Nephron (organoid): ENCODE results near the gene DPM1.

Experiments used
- H3K27ac Mint-ChIP-seq, 3 experiments: 2 replicates each; pipeline ENCODE4 v1.8.0; 2020; ENCODE audit warnings: mixed read lengths in 3 of 3, mild to moderate bottlenecking in 2 of 3, moderate library complexity in 1 of 3
- H3K27me3 Mint-ChIP-seq: 2 replicates; pipeline ENCODE4 v1.8.0; 2021; ENCODE audit warnings: low read depth, mild to moderate bottlenecking, moderate library complexity, mixed read lengths
- H3K36me3 Mint-ChIP-seq: 2 replicates; pipeline ENCODE4 v1.8.0; 2020; ENCODE audit warnings: low read depth, mixed read lengths
- H3K4me1 Mint-ChIP-seq: 2 replicates; pipeline ENCODE4 v1.8.0; 2020; ENCODE audit warnings: mixed read lengths
- H3K4me3 Mint-ChIP-seq, 3 experiments: 2 replicates each; pipeline ENCODE4 v1.8.0; 2020; ENCODE audit warnings: mild to moderate bottlenecking in 3 of 3, mixed read lengths in 3 of 3, moderate library complexity in 2 of 3
- H3K9me3 Mint-ChIP-seq: 2 replicates; pipeline ENCODE4 v1.8.0; 2020; ENCODE audit warnings: mixed read lengths
- TF ChIP-seq, protein P1 (sequence below), 3 experiments: fragments of 200-600 bp; sonication (generic); IDR thresholded peaks; one replicate each; pipeline ENCODE4 v1.5.0; 2021; ENCODE audit warnings: antibody characterized with exemption in 3 of 3; ENCODE audit not compliant: unreplicated experiment in 3 of 3

Gene DPM1

GRCh38 chr20:50895111-50895830 lies 63.1 kb downstream of the DPM1 start:
- no peaks in the 10 kb centered on the region for H3K4me1 Mint-ChIP-seq
- H3K4me3 Mint-ChIP-seq, result no peak overlapping the region
- no peak overlapping the region for H3K27ac Mint-ChIP-seq
- H3K36me3 Mint-ChIP-seq, result peaks cover 86% of the 10 kb centered on the region
- TF ChIP-seq, protein P1, sequence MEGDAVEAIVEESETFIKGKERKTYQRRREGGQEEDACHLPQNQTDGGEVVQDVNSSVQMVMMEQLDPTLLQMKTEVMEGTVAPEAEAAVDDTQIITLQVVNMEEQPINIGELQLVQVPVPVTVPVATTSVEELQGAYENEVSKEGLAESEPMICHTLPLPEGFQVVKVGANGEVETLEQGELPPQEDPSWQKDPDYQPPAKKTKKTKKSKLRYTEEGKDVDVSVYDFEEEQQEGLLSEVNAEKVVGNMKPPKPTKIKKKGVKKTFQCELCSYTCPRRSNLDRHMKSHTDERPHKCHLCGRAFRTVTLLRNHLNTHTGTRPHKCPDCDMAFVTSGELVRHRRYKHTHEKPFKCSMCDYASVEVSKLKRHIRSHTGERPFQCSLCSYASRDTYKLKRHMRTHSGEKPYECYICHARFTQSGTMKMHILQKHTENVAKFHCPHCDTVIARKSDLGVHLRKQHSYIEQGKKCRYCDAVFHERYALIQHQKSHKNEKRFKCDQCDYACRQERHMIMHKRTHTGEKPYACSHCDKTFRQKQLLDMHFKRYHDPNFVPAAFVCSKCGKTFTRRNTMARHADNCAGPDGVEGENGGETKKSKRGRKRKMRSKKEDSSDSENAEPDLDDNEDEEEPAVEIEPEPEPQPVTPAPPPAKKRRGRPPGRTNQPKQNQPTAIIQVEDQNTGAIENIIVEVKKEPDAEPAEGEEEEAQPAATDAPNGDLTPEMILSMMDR (IDR thresholded peaks at IDR 0.05; ENCODE audit: unreplicated experiment in 3 of 3), result no peak
- H3K27me3 Mint-ChIP-seq, result no peaks in the 10 kb centered on the region
- H3K9me3 Mint-ChIP-seq, result no peaks in the 10 kb centered on the region

DNA sequence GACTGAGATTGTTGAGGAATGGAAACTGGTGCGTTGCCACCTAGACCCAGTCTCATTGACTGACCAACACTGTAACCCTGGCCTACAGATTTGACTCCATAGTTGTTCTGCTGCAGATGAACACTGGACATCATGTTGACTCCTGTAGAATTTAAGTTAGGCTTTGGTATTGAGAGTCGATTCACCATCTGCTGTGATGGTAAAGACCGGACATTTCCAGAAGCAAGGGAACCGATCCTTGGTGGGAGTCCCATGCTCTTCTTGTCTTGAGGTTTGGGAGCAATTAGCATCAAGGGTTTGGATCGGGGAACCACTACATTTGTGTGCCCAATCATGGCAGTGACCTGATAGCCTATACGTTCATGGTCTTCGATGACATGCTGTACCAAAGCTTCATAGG lies 64.7 kb downstream of the DPM1 start:
- H3K4me1 Mint-ChIP-seq, result no peaks in the 10 kb centered on the region
- H3K36me3 Mint-ChIP-seq, result peaks cover 86% of the 10 kb centered on the region
- no peak overlapping the region for H3K4me3 Mint-ChIP-seq
- no peak overlapping the region for H3K27ac Mint-ChIP-seq
- TF ChIP-seq, protein P1 (IDR thresholded peaks at IDR 0.05; ENCODE audit: unreplicated experiment in 3 of 3), result no peak
- H3K27me3 Mint-ChIP-seq, result no peaks in the 10 kb centered on the region
- no peaks in the 10 kb centered on the region for H3K9me3 Mint-ChIP-seq

- H3K27ac Mint-ChIP-seq, result no peak overlapping the region
- no peak overlapping the region for H3K4me3 Mint-ChIP-seq
- no peaks in the 10 kb centered on the region for H3K27me3 Mint-ChIP-seq
- H3K4me1 Mint-ChIP-seq, result no peaks in the 10 kb centered on the region
- TF ChIP-seq, protein P1 (IDR thresholded peaks at IDR 0.05; ENCODE audit: unreplicated experiment in 3 of 3), result no peak
- no peaks in the 10 kb centered on the region for H3K9me3 Mint-ChIP-seq
- H3K36me3 Mint-ChIP-seq, result peaks cover 86% of the 10 kb centered on the region
Measured at GRCh38 chr20:50892394-50892793, 65.9 kb downstream of the DPM1 start.

- Mint-ChIP-seq H3K27me3 (no peaks in the 10 kb centered on the region), H3K4me1 (no peaks in the 10 kb centered on the region), H3K4me3 (no peak overlapping the region), H3K9me3 (no peaks in the 10 kb centered on the region), H3K36me3 (peaks cover 80% of the 10 kb centered on the region), H3K27ac (no peak overlapping the region)
- TF ChIP-seq, protein P1 (IDR thresholded peaks at IDR 0.05; ENCODE audit: unreplicated experiment in 3 of 3), result no peak
Measured at GRCh38 chr20:50891138-50891537, 67.2 kb downstream of the DPM1 start.

DNA sequence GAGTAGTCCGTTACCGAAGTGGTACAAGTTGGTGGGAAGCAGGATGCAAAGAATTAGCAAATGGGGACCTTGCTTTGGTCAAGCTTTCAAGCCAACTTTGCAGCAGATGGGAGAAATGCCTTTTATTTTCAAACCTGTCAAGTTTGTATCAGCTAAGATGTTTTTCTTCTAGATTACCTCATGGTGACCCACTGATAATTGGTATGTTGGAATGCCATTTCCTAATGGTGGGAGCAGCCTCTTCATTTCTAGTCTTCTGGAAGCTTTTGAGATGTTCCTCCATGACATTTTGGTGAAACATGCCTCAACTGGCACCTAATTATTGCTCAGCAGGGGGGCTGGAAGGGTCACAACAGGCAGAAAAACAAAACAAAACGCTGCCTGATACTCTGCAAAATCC lies 70.8 kb downstream of the DPM1 start:
- no peak overlapping the region for H3K27ac Mint-ChIP-seq
- no peaks in the 10 kb centered on the region for H3K9me3 Mint-ChIP-seq
- TF ChIP-seq, protein P1 (IDR thresholded peaks at IDR 0.05; ENCODE audit: unreplicated experiment in 3 of 3), result no peak
- no peak overlapping the region for H3K4me3 Mint-ChIP-seq
- peaks cover 60% of the 10 kb centered on the region for H3K36me3 Mint-ChIP-seq
- no peaks in the 10 kb centered on the region for H3K27me3 Mint-ChIP-seq
- no peaks in the 10 kb centered on the region for H3K4me1 Mint-ChIP-seq

DNA sequence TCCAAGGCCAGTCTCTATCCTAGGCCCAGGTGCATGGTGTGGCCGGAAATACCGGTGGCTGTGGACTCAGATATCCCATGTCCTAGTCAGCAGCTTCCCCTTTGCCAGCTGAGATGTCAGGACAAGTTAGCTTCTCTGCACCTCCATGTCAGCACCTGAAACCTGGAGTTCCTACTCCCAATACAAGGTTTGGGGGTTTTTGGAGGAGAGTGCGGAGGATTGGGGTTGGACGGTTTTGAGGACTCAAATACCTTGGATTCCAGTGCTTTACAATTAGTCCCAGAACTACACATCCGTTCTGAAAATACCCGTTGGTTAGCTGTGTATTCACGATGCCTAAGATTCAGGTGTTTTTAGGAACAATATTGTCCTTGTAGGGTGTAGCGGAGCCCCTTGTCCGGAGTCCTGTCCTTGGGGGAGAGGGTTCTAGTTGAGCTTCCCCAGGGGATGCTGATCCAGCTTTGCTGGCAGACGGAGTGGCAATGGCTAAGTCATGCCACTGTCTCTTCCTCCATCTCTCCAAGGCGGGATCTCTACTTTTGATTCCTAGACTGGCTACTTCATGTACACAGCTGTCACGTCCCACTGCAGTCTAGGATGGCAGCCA lies 72.0 kb downstream of the DPM1 start:
- Mint-ChIP-seq H3K9me3 (no peaks in the 10 kb centered on the region), H3K27ac (no peak overlapping the region), H3K4me3 (no peak overlapping the region), H3K27me3 (no peaks in the 10 kb centered on the region), H3K4me1 (no peaks in the 10 kb centered on the region), H3K36me3 (peaks cover 47% of the 10 kb centered on the region)
- TF ChIP-seq, protein P1 (IDR thresholded peaks at IDR 0.05; ENCODE audit: unreplicated experiment in 3 of 3), result no peak
